IPS-18a (cell line): ENCODE data around the gene DOCK4.

Experiments used
- H3K27ac ChIP-seq: one replicate; pipeline ENCODE4 v1.5.1; 2013; ENCODE audit warnings: low read length
- H3K27me3 ChIP-seq: one replicate; pipeline ENCODE4 v1.6.1; 2013; ENCODE audit warnings: mild to moderate bottlenecking, low read length; ENCODE audit not compliant: control insufficient read depth, insufficient read depth
- H3K36me3 ChIP-seq: one replicate; pipeline ENCODE4 v1.6.1; 2013; ENCODE audit warnings: low read depth, low read length; ENCODE audit not compliant: control insufficient read depth
- H3K4me1 ChIP-seq: one replicate; pipeline ENCODE4 v1.6.1; 2013; ENCODE audit warnings: low read depth, low read length; ENCODE audit not compliant: control insufficient read depth
- H3K4me3 ChIP-seq: one replicate; pipeline ENCODE4 v1.5.1; 2013; ENCODE audit warnings: low read length
- H3K9ac ChIP-seq: one replicate; pipeline ENCODE4 v1.6.1; 2013; ENCODE audit warnings: mild to moderate bottlenecking, low read length, moderate library complexity
- H3K9me3 ChIP-seq: one replicate; pipeline ENCODE4 v1.6.1; 2013; ENCODE audit warnings: low read depth, low read length; ENCODE audit not compliant: control insufficient read depth

DOCK4 gene

DNA sequence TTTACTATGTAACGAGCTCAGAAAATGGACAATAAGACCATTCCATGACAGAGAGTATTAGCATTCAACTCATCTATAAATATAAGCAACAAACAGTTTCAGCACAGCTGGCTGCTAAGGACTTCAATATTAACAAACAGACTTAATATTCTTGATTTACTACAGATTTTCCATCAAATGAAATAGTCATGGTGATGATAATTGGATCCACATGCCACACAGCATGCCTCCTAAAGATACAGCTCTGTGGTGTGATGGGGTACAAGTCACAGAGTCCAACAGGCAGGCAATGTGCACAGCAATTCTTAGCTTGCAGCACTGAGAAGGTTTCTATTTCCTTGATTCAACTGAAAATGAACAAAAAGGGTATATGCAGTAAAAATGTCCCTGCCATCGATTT lies 54.0 kb downstream of the DOCK4 start:
- no peak overlapping the region for H3K27ac ChIP-seq
- no peaks in the 10 kb centered on the region for H3K9me3 ChIP-seq
- no peaks in the 10 kb centered on the region for H3K36me3 ChIP-seq
- H3K4me3 ChIP-seq, result no peak overlapping the region
- no peaks in the 10 kb centered on the region for H3K27me3 ChIP-seq
- no peak overlapping the region for H3K9ac ChIP-seq
- H3K4me1 ChIP-seq, result peaks cover 13% of the 10 kb centered on the region

DNA sequence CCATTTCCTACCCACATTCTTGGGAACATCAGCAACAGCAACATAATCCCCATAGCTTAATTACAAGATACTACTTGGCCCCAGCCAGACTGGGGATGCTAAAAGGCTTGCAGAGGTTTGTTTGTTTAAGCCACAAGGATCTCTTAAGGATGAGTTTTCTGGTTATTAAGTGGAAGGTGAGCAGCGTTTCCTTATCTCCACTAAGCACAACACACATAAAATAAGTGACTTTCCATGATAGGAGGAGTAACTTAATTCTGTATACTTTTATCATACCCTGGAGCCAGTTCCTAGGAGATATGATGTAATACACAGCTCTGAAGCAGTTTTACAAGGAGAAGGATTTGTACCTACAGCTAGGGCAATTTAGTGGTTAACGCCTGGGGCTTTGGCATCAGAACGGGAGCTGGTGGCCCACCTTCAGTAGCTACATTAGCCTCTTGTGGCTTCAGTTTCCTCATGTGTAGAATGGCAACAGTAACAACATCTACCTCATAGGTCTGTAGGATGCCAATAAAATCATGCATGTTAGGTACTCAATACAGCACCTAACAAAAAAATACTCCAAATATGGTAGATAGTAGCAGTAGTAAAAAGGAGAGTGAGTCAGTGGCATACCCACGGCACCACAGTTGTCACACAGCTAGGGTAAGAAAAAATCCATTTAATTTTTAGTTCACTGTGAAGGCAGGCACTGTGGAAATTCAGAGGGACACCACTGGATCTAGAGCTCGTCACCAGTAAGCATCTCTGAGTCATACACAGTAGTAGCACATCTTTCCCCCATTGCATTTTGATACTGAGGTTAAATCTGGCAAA lies 55.2 kb downstream of the DOCK4 start:
- Histone ChIP-seq H3K27ac (no peak overlapping the region), H3K36me3 (no peaks in the 10 kb centered on the region), H3K4me1 (peaks cover 13% of the 10 kb centered on the region), H3K4me3 (no peak overlapping the region), H3K9ac (no peak overlapping the region), H3K27me3 (no peaks in the 10 kb centered on the region), H3K9me3 (no peaks in the 10 kb centered on the region)

DNA sequence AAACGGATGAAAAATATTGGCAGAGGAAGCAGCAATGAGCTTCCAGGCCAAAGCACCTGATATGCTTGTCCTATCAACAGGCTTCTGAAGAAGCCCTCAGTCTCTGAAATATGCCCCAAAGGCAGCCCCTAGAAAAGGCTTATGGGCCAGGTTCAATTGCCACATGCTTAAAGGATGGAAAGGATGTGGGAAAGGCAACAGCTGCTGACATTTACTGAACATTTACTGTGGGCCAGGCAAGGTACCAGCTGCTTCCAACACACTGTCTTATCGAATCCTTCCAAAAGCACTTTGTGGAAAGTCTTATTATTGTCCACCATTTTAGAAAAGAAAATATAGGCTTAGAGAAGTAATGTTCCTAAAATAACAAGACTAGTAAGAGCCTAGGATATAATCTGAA lies 56.5 kb downstream of the DOCK4 start:
- Histone ChIP-seq H3K27me3 (no peaks in the 10 kb centered on the region), H3K27ac (no peak overlapping the region), H3K9ac (no peak overlapping the region), H3K4me1 (peaks cover 11% of the 10 kb centered on the region), H3K4me3 (no peak overlapping the region), H3K9me3 (no peaks in the 10 kb centered on the region), H3K36me3 (no peaks in the 10 kb centered on the region)

DNA sequence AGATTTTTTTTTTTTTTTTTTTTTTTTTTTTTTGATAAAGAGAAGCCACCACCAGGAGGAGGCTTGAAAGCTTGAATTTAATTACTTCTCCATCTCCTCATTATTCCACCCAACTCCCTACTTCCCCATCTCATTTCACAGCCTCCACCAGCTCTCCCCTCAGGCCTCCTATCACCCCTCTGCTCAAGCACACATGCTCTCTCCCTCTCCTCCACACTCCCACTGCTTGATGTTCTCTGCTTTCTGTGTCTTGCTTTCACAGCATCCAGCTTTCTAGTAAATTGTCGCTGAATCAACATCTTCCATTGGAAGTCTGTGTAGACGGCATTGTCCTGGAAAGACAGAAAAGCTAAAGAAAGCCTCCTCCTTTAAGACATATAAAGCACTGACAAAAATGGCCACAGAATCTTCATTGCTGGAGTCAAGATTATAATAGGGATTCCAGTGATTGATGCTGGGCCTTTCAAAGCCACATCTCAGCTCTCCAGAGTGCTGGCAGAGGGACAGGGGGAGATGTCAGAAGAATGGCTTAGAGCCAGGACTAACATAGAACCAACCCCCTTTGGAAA lies 58.3 kb downstream of the DOCK4 start:
- no peak overlapping the region for H3K9ac ChIP-seq
- H3K27me3 ChIP-seq, result no peaks in the 10 kb centered on the region
- peaks cover 13% of the 10 kb centered on the region for H3K4me1 ChIP-seq
- H3K36me3 ChIP-seq, result no peaks in the 10 kb centered on the region
- no peaks in the 10 kb centered on the region for H3K9me3 ChIP-seq
- no peak overlapping the region for H3K4me3 ChIP-seq
- H3K27ac ChIP-seq, result no peak overlapping the region

DNA sequence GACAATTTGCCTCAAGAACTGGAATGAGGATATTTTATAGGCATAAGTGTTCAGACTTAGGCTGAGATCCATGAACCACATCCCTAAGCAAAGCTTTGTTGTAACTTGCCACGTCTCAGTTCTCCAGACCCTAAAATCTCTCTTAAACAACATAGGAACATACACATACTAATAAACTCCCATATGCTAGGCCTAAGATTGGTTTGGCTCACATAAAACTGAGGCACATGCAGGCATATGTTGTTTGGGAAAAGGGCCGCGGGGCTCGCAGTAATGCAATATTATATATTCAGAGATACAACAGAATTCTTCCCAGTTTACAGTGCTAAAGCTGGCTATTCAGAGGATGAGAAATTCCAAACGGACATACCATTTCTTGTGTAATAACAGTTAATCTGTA lies 61.0 kb downstream of the DOCK4 start:
- no peak overlapping the region for H3K9ac ChIP-seq
- peaks cover 13% of the 10 kb centered on the region for H3K4me1 ChIP-seq
- no peak overlapping the region for H3K4me3 ChIP-seq
- no peaks in the 10 kb centered on the region for H3K9me3 ChIP-seq
- H3K36me3 ChIP-seq, result no peaks in the 10 kb centered on the region
- H3K27ac ChIP-seq, result no peak overlapping the region
- no peaks in the 10 kb centered on the region for H3K27me3 ChIP-seq

DNA sequence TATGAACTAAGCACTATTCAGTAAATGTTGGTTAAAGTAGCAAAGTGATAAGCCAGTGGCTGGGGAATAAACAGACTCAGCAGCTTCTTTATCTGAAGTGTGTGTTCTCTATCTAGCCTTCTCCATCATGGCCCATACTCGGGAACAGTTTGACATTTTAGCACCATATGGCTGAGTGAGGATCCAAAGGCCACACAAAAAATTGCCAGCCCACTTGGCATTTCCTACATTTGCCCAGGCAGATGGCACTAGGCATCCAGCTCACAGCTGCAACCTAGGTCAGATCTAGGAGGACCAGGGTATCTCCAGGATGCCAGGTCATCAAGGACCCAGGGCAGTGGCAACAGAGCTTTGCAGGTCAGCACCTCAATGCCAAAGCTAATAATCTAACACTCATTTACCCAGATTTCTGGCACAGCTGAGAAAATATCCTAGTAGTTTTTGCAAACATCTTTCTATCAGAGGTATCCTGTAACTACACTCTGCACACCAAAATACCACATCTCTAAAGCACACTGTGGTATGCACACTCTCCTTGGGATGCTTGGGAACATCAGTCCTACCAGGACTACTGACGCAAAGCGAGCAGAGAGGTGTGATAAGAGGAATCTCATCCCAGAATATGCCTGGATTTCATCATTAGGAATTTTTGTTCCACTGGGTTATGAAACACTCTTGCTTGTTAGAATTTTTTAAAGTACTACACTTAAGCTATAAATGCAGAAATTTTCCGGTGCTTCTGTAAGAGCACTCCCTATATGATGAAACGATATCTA lies 61.7 kb downstream of the DOCK4 start:
- Histone ChIP-seq H3K27me3 (no peaks in the 10 kb centered on the region), H3K4me3 (no peak overlapping the region), H3K9me3 (no peaks in the 10 kb centered on the region)

DNA sequence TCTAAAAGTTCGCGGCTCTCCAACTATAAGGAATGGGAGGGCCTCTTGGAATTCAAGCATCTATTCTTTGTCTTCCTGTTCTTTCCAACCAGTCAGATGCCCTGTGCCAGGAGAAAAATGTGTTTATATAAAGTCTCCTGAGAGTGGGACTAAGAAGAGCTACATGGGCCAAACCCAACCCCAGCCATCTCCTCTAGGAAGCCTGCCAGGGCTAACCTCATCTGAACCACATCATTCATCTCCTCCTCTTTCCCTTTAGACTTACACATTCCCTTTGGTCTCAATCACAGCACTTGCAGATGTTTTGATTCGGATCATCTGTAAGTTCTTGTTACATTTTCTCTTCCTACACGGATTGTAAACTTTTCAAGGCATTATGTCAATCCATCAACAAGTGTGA lies 62.6 kb downstream of the DOCK4 start:
- H3K9me3 ChIP-seq, result no peaks in the 10 kb centered on the region
- H3K4me3 ChIP-seq, result no peak overlapping the region
- H3K9ac ChIP-seq, result no peak overlapping the region
- H3K4me1 ChIP-seq, result peaks cover 17% of the 10 kb centered on the region
- no peaks in the 10 kb centered on the region for H3K36me3 ChIP-seq
- H3K27ac ChIP-seq, result no peak overlapping the region
- no peaks in the 10 kb centered on the region for H3K27me3 ChIP-seq

More for the DNA sequence above, 61.7 kb downstream of the DOCK4 start:
- H3K27ac ChIP-seq, result no peak overlapping the region
- H3K36me3 ChIP-seq, result no peaks in the 10 kb centered on the region
- H3K4me1 ChIP-seq, result peaks cover 13% of the 10 kb centered on the region
- H3K9ac ChIP-seq, result no peak overlapping the region

DNA sequence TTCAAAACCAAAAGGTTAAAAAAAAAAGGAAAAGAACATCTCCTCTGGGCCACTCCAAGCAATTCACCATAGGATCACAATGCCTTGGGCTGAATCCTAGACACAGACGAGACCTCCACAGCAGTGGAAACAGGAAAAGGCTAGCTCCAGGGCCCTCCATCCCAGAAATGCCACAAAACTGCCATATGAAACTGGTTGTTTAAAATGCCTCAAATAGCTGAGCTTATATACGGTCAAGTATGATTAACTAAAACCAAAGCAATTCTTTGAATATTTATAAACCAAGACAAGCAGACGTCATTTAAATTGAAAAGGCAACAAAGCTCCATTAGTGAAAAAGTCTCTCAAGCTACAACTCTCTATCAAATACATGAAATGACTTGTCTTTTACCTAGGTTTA lies 63.1 kb downstream of the DOCK4 start:
- no peaks in the 10 kb centered on the region for H3K27me3 ChIP-seq
- H3K9ac ChIP-seq, result no peak overlapping the region
- no peaks in the 10 kb centered on the region for H3K36me3 ChIP-seq
- no peaks in the 10 kb centered on the region for H3K9me3 ChIP-seq
- no peak overlapping the region for H3K27ac ChIP-seq
- H3K4me1 ChIP-seq, result peaks cover 16% of the 10 kb centered on the region
- H3K4me3 ChIP-seq, result no peak overlapping the region

DNA sequence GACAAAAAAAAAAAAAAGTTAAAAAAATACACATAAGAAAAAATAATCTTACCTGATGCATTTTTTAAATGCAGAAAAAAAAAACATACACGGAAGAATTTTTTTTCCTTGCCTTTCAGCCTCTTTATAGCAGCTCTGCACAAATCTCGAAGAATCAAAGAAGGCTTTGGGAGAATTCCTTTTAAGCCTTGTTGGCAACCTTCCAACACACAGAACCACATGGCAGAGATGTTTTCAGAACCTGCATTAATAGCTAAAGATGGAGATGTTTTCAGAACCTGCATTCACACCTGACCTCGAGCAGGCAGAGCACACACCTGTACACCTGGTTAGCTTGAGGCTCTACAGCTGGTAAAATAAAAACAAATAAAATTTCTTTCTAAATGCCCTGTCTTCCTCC lies 65.6 kb downstream of the DOCK4 start:
- Histone ChIP-seq H3K4me3 (no peak overlapping the region), H3K4me1 (peaks cover 35% of the 10 kb centered on the region), H3K27me3 (no peaks in the 10 kb centered on the region), H3K9me3 (no peaks in the 10 kb centered on the region), H3K36me3 (no peaks in the 10 kb centered on the region), H3K27ac (no peak overlapping the region), H3K9ac (no peak overlapping the region)

DNA sequence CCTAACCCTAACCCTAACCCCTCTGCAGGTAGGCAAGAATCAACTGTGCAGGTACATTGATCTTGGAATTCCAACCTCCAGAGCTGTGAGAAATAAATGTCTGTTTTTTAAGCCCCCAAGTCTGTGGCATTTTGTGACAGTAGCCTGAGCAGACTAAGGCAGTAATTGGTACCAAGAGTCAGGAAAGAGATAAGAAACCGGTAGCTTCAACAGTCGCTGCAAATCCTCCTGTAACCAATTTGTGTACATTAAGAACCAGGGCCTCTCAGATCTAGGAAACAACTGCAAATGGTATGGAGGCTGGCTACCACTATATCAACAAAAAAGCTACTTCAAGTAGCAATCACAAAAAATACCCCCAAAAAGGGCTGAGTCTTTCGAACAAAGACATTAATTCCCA lies 67.3 kb downstream of the DOCK4 start:
- H3K9me3 ChIP-seq, result no peaks in the 10 kb centered on the region
- no peaks in the 10 kb centered on the region for H3K27me3 ChIP-seq
- H3K36me3 ChIP-seq, result no peaks in the 10 kb centered on the region
- peaks cover 38% of the 10 kb centered on the region for H3K4me1 ChIP-seq
- no peak overlapping the region for H3K4me3 ChIP-seq
- no peak overlapping the region for H3K9ac ChIP-seq
- H3K27ac ChIP-seq, result no peak overlapping the region

DNA sequence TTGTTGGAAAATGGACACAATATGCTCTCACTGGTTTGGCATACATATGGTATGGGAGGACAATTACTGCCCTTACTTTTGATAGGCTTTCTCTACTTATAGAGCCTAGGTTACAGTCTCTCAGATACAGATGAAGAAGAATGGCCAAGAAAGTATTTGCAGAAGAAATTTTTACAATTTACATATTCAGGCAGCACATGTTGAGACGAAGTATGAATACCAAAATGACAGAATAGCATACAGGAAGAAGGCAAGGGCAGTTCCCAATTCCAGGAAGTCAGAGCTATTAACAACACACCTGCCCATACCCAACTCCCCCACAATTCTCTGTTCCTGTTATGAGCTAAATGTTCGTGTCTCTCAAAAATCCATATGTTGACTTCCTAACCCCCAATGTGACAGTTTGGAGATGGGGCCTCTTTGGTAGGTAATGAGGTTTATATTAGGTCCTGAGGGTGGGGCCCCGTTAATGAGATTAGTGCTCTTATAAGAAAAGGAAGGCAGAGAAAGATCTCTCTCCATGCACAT lies 67.8 kb downstream of the DOCK4 start:
- Histone ChIP-seq H3K4me1 (peaks cover 37% of the 10 kb centered on the region), H3K27ac (no peak overlapping the region), H3K27me3 (no peaks in the 10 kb centered on the region), H3K9me3 (no peaks in the 10 kb centered on the region), H3K4me3 (no peak overlapping the region), H3K9ac (no peak overlapping the region), H3K36me3 (no peaks in the 10 kb centered on the region)
